ENCODE measurements around the gene DNAH10. TPM values are rescaled to one million over a fixed set of nuclear protein-coding genes. Genes with fewer than 3 reads are reported as not detected.

DNAH10 gene
- total RNA-seq, 1 donor from 2014 or later: 0.04 TPM

GRCh38 chr12:123939716-123940626, 177.9 kb downstream of the DNAH10 start:
- peaks cover 3% of the 10 kb centered on the region for H3K36me3 ChIP-seq (ENCODE audit: control insufficient read depth, insufficient read depth, low read length)
- TF ChIP-seq CTCF (IDR thresholded peaks at IDR 0.05; ENCODE audit: insufficient read depth, low read length, poor library complexity, severe bottlenecking): no peak
- no peak for DNase-seq (ENCODE audit: low read depth)

GRCh38 chr12:123940627-123940966, 178.5 kb downstream of the DNAH10 start:
- no peak overlapping the region for H3K4me3 ChIP-seq (ENCODE audit: low read depth, low read length)
- peaks cover 3% of the 10 kb centered on the region for H3K36me3 ChIP-seq (ENCODE audit: control insufficient read depth, insufficient read depth, low read length)
- no peak for TF ChIP-seq CTCF (IDR thresholded peaks at IDR 0.05; ENCODE audit: insufficient read depth, low read length, poor library complexity, severe bottlenecking)
- H3K27me3 ChIP-seq (ENCODE audit: control insufficient read depth, insufficient read depth, low read length): no peaks in the 10 kb centered on the region
- no peak for DNase-seq (ENCODE audit: low read depth)

More at GRCh38 chr12:123939716-123940626, 177.9 kb downstream of the DNAH10 start:
- H3K27me3 ChIP-seq (ENCODE audit: control insufficient read depth, insufficient read depth, low read length): no peaks in the 10 kb centered on the region
- H3K4me3 ChIP-seq (ENCODE audit: low read depth, low read length): no peak overlapping the region

- no peaks in the 10 kb centered on the region for H3K27me3 ChIP-seq (ENCODE audit: control insufficient read depth, insufficient read depth, low read length)
- TF ChIP-seq CTCF (IDR thresholded peaks at IDR 0.05; ENCODE audit: insufficient read depth, low read length, poor library complexity, severe bottlenecking): no peak
- no peak for DNase-seq (ENCODE audit: low read depth)
- no peak overlapping the region for H3K4me3 ChIP-seq (ENCODE audit: low read depth, low read length)
- peaks cover 3% of the 10 kb centered on the region for H3K36me3 ChIP-seq (ENCODE audit: control insufficient read depth, insufficient read depth, low read length)
Observed at GRCh38 chr12:123941000-123941399, 178.9 kb downstream of the DNAH10 start.

GRCh38 chr12:123941624-123942237, 179.6 kb downstream of the DNAH10 start:
- DNase-seq (ENCODE audit: low read depth): no peak
- Histone ChIP-seq H3K27me3 (ENCODE audit: control insufficient read depth, insufficient read depth, low read length) (no peaks in the 10 kb centered on the region), H3K4me3 (ENCODE audit: low read depth, low read length) (no peak overlapping the region), H3K36me3 (ENCODE audit: control insufficient read depth, insufficient read depth, low read length) (peaks cover 3% of the 10 kb centered on the region)
- TF ChIP-seq CTCF (IDR thresholded peaks at IDR 0.05; ENCODE audit: insufficient read depth, low read length, poor library complexity, severe bottlenecking): no peak

- TF ChIP-seq CTCF (IDR thresholded peaks at IDR 0.05; ENCODE audit: insufficient read depth, low read length, poor library complexity, severe bottlenecking): no peak
- no peak overlapping the region for H3K4me3 ChIP-seq (ENCODE audit: low read depth, low read length)
Observed at GRCh38 chr12:123942238-123942653, 180.1 kb downstream of the DNAH10 start.

More at GRCh38 chr12:123942238-123942653, 180.1 kb downstream of the DNAH10 start:
- H3K27me3 ChIP-seq (ENCODE audit: control insufficient read depth, insufficient read depth, low read length): no peaks in the 10 kb centered on the region
- H3K36me3 ChIP-seq (ENCODE audit: control insufficient read depth, insufficient read depth, low read length): peaks cover 3% of the 10 kb centered on the region
- peak; percentile 28 for DNase-seq (ENCODE audit: low read depth)

Measured in kidney epithelial cell (primary cell).